DMS53 treated with DMSO at 0.1 percent for 48 hours (cell line): Measurements from ENCODE around the gene ITGA11.

Source experiments
- DNase-seq: peaks from one replicate; lab custom pipeline; 2025; ENCODE audit not compliant: unreplicated experiment; lab: John Stamatoyannopoulos, UW

The ITGA11 gene

GRCh38 chr15:68447976-68448755 lies 16.2 kb upstream of the ITGA11 start:
- DNase-seq: no peak

- DNase-seq: no peak
Observed at GRCh38 chr15:68447209-68447608, 15.2 kb upstream of the ITGA11 start.

GRCh38 chr15:68445351-68445750 lies 13.4 kb upstream of the ITGA11 start:
- DNase-seq: no peak

- DNase-seq: no peak
Observed at GRCh38 chr15:68444336-68444735, 12.4 kb upstream of the ITGA11 start.

- DNase-seq: no peak
Observed at GRCh38 chr15:68442903-68443302, 10.9 kb upstream of the ITGA11 start.

GRCh38 chr15:68442041-68442440 lies 10.1 kb upstream of the ITGA11 start:
- no peak for DNase-seq

GRCh38 chr15:68441045-68441743 lies 9.2 kb upstream of the ITGA11 start:
- DNase-seq: no peak

- no peak for DNase-seq
Observed at GRCh38 chr15:68440136-68440535, 8.2 kb upstream of the ITGA11 start.

- DNase-seq: no peak
Observed at GRCh38 chr15:68439506-68439905, 7.5 kb upstream of the ITGA11 start.

- no peak for DNase-seq
Observed at GRCh38 chr15:68436680-68437079, 4.7 kb upstream of the ITGA11 start.

- no peak for DNase-seq
Observed at GRCh38 chr15:68435966-68436365, 4.0 kb upstream of the ITGA11 start.

- no peak for DNase-seq
Observed at GRCh38 chr15:68434021-68434420, 2.1 kb upstream of the ITGA11 start.

- no peak for DNase-seq
Observed at GRCh38 chr15:68433551-68433950, 1.6 kb upstream of the ITGA11 start.

GRCh38 chr15:68432441-68433064 lies 590 bp upstream of the ITGA11 start:
- no peak for DNase-seq

GRCh38 chr15:68431037-68431791 lies 749 bp downstream of the ITGA11 start:
- no peak for DNase-seq

- no peak for DNase-seq
Observed at GRCh38 chr15:68430471-68431036, 1.4 kb downstream of the ITGA11 start.

- no peak for DNase-seq
Observed at GRCh38 chr15:68429691-68430470, 2.1 kb downstream of the ITGA11 start.

GRCh38 chr15:68428431-68428940 lies 3.5 kb downstream of the ITGA11 start:
- no peak for DNase-seq

- DNase-seq: no peak
Observed at GRCh38 chr15:68427963-68428362, 4.0 kb downstream of the ITGA11 start.

- DNase-seq: no peak
Observed at GRCh38 chr15:68427366-68427765, 4.6 kb downstream of the ITGA11 start.
